Heart left ventricle (tissue), 16 donors: ENCODE measurements around the gene ZMIZ1. TPM values are rescaled to one million over a fixed set of nuclear protein-coding genes. Genes with fewer than 3 reads are reported as not detected.

Experiments
- ATAC-seq, 4 donors: fragments of 200-7000 bp; cut with Tn5 transposase; one replicate each; pipeline ENCODE4 v1.9.1; 2020 to 2022; ENCODE audit warnings: moderate library complexity in 4 of 4, mild to moderate bottlenecking in 3 of 4, moderate number of reproducible peaks in 1 of 4
- DNase-seq, 5 donors: peaks; one replicate each; pipeline ENCODE4 v3.0.0-alpha.2; 2020
- H3K27ac ChIP-seq, 12 donors: fragments of 200-600 bp; sonication (generic) in 4 of 12; one replicate each; pipeline versions ENCODE4 v1.5.0 to v1.8.0; 2016 to 2022; ENCODE audit warnings: mild to moderate bottlenecking in 2 of 12
- H3K27me3 ChIP-seq, 9 donors: fragments of 200-600 bp; sonication (generic) in 2 of 9; one replicate each; pipeline versions ENCODE4 v1.5.1 to v1.8.0; 2016 to 2022; ENCODE audit warnings: mild to moderate bottlenecking in 3 of 9
- H3K36me3 ChIP-seq, 9 donors: fragments of 200-600 bp; sonication (generic) in 2 of 9; one replicate each; pipeline versions ENCODE4 v1.5.0 to v1.8.0; 2018 to 2022; ENCODE audit warnings: mild to moderate bottlenecking in 2 of 9
- H3K4me1 ChIP-seq, 12 donors: fragments of 200-600 bp; sonication (generic) in 4 of 12; one replicate each; pipeline versions ENCODE4 v1.5.0 to v1.8.0; 2016 to 2022; ENCODE audit warnings: mild to moderate bottlenecking in 3 of 12
- H3K4me3 ChIP-seq, 12 donors: fragments of 200-600 bp; sonication (generic) in 4 of 12; one replicate each; pipeline versions ENCODE4 v1.5.0 to v1.8.0; 2017 to 2022; ENCODE audit warnings: mild to moderate bottlenecking in 9 of 12, moderate library complexity in 4 of 12
- H3K9me3 ChIP-seq, 12 donors: fragments of 200-600 bp; sonication (generic) in 4 of 12; one replicate each; pipeline versions ENCODE4 v1.5.0 to v1.8.0; 2016 to 2022; ENCODE audit warnings: mild to moderate bottlenecking in 1 of 12
- POLR2A ChIP-seq, 2 donors: fragments of 450-650 bp; IDR thresholded peaks; one replicate each; pipeline ENCODE4 v1.6.1; 2017; ENCODE audit warnings: antibody characterized with exemption in 2 of 2, mild to moderate bottlenecking in 2 of 2, moderate library complexity in 2 of 2
- WGBS, 4 donors: extraction: QIAGEN DNeasy Blood & Tissue Kit in 2 of 4; methylation state at CpG; one replicate each; pipeline versions ENCODE4 v1.1.5 to v1.1.7; 2013 to 2018; 5-methylcytosine and 5-hydroxymethylcytosine counted together
- intact Hi-C, 10 donors: fragments of 100-400 bp; cut with DNase I; formaldehyde crosslinking; loops; one replicate each; pipeline versions ENCODE4 v1.11.1 to v1.14.2; 2022
- polyA plus RNA-seq, 2 donors: library from polyadenylated mRNA; stranded (reverse); fragments of 200-250 nt; gene quantifications; one replicate each; pipeline ENCODE4 v1.2.3, GENCODE V29; 2013
- total RNA-seq, 9 donors: library from RNA; depleted of rRNA in 2 of 9; stranded (reverse); fragments of >200 nt in 2 of 9; fragmentation: NEBNext Ultra II Directional in 3 of 9; extraction: Animal tissue kit (Norgen Biotek cat#: 25700) in 3 of 9; gene quantifications; one replicate each; pipeline versions ENCODE4 v1.1.0 to v1.2.4, GENCODE V29; 2016 to 2023
- TF ChIP-seq, protein P1 (sequence below), 12 donors: fragments of 200-600 bp; sonication (generic) in 4 of 12; IDR thresholded peaks; one replicate each; pipeline versions ENCODE4 v1.5.0 to v1.8.0; 2018 to 2022; ENCODE audit warnings: antibody characterized with exemption in 12 of 12, mild to moderate bottlenecking in 5 of 12
- donor health status: ischemic (EF 13 %, LVEDD 7.1; RV severe dilation, severe dysfunction).
- donor health status: healthy with polysubstance abuse.
- donor health status: DM: no; HTN: yes; CAD: no.
- donor health status: DM: no; HTN: no; CAD: no.
- donor health status: ischemic (EF 25% LVEDD 6.9; RV normal size, moderate dysfunction).
- donor health status: ischemic (EF 25% LVEDD 5.7; RV mildly dilated, moderate dysfunction).
- donor health status: healthy.
- donor health status: DM: yes; HTN: yes; CAD: no.
- donor health status: ischemic (EF 35%, LVEDD 5.7; RV mildly dilated, moderate dysfunction).
- donor health status: nonischemic (EF 11% LVEDD 7.7; RV severe dilation, severe dysfunction).
- donor health status: DM: yes; HTN: yes; CAD: no.
- donor health status: PGD.
- donor health status: ischemic (EF 29% LVEDD 5.4; RV normal size, mild dysfunction).
- donor health status: nonischemic (EF 23%, LVEDD 6.1; RV moderate dilation, normal function).

Gene ZMIZ1
- total and polyA plus RNA-seq, 11 donors = 19.7 to 75.4 (median 49.2) TPM

DNA sequence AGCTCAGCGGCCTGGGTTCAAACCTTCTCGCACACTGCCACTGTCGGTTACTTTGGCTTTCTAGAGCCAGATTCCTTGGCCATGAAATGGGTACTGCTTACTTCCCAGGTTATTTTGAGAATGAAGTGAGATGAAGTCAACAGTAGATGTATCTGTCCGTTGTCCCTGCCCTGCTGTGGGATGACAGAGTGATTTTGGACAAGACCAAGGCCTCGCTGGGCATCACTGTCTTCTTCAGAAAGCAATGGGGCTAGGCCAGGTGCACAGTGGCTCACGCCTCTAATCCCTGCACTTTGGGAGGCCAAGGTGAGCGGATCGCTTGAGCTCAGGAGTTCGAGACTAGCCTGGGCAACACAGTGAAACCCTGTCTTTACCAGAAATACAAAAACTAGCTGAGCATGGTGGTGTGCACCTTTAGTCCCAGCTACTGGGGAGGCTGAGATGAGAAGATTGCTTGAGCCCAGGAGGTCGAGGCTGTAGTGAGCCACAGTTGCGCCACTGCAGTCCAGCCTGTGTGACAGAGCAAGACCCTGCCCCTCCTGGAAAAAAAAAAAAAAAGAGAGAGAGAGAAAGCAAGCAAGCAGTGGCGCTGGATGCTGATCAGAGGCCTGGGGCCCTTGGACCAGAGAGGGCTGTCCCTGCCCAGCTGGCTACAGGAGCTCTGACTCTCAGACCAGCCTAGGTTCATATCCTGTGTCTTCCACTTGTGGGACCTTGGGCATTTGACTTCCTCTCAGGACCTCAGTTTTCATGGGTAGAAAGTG, 25.8 kb downstream of the ZMIZ1 start:
- H3K27me3 ChIP-seq = no peaks in the 10 kb centered on the region
- DNase-seq (no peak), ATAC-seq (peak in 3 of 4 donors; percentile 18 to 34 (median 28))
- TF ChIP-seq POLR2A (IDR thresholded peaks at IDR 0.05) = no peak
- TF ChIP-seq, protein P1, sequence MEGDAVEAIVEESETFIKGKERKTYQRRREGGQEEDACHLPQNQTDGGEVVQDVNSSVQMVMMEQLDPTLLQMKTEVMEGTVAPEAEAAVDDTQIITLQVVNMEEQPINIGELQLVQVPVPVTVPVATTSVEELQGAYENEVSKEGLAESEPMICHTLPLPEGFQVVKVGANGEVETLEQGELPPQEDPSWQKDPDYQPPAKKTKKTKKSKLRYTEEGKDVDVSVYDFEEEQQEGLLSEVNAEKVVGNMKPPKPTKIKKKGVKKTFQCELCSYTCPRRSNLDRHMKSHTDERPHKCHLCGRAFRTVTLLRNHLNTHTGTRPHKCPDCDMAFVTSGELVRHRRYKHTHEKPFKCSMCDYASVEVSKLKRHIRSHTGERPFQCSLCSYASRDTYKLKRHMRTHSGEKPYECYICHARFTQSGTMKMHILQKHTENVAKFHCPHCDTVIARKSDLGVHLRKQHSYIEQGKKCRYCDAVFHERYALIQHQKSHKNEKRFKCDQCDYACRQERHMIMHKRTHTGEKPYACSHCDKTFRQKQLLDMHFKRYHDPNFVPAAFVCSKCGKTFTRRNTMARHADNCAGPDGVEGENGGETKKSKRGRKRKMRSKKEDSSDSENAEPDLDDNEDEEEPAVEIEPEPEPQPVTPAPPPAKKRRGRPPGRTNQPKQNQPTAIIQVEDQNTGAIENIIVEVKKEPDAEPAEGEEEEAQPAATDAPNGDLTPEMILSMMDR (IDR thresholded peaks at IDR 0.05) = no peak
- H3K36me3 ChIP-seq = peaks cover 0 to 3% (median 0%) of the 10 kb centered on the region in 9 donors
- peak overlapping the region in 3 of 12 donors; percentile 1 to 26 (median 16) for H3K4me3 ChIP-seq
- no peaks in the 10 kb centered on the region for H3K9me3 ChIP-seq
- intact Hi-C loops = no loop called here
- H3K27ac ChIP-seq = peak overlapping the region; percentile 67 to 96 (median 78)
- H3K4me1 ChIP-seq = peaks cover 16 to 100% (median 94%) of the 10 kb centered on the region in 12 donors
- 64 to 68% (median 66%) methylated on average over 12 of the region's 12 CpGs for WGBS, 4 donors

DNA sequence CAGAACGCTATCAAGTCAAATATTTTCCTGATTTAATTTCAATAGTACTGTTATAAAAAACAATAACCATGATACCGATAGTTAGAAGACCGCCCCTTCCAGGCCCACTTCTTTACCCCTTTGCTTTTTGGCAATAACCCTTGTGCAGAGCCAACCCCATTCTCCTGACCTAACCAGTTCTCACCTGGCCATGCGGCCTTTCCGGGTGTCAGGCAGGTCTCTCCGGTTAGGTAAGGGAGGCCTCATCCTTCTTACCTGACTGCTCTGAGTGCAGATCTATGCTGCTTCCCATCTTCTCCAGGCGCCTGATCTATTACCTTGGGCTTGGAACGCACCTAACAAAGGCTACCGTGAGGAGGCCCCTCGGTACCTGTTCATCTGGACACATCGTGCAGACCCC, 26.6 kb downstream of the ZMIZ1 start:
- Histone ChIP-seq H3K36me3 (peaks cover 0 to 3% (median 0%) of the 10 kb centered on the region in 9 donors), H3K4me3 (no peak overlapping the region), H3K9me3 (no peaks in the 10 kb centered on the region), H3K27ac (peak overlapping the region in 11 of 12 donors; percentile 36 to 96 (median 76)), H3K27me3 (no peaks in the 10 kb centered on the region), H3K4me1 (peaks cover 20 to 100% (median 95%) of the 10 kb centered on the region in 12 donors)
- 87 to 93% (median 92%) methylated on average over 11 of the region's 11 CpGs for WGBS, 4 donors
- no peak for DNase-seq
- intact Hi-C loops = no loop called here
- no peak for ATAC-seq
- TF ChIP-seq, protein P1 (IDR thresholded peaks at IDR 0.05) = no peak
- no peak for TF ChIP-seq POLR2A (IDR thresholded peaks at IDR 0.05)

DNA sequence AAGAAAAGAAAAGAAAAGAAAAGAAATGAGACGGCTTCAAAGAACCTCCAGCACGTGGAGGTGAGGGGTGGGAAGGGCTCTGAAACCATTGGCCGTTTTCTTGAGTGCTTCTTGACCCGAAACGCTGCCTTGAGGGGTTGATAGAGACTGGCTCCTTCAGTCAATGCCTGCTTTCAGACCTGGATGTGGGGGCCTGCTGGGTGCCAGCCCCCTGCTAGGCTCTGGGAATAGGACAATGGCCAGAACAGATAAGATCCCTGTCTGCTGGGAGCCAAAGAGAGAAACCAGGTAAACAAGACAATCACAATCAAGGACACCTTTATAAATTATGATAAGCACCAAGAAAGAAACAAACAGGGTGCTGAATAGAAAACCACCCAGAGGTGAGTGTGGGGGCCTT, 27.7 kb downstream of the ZMIZ1 start:
- peaks cover 30 to 100% (median 95%) of the 10 kb centered on the region in 12 donors for H3K4me1 ChIP-seq
- TF ChIP-seq POLR2A (IDR thresholded peaks at IDR 0.05) = no peak
- TF ChIP-seq, protein P1 (IDR thresholded peaks at IDR 0.05) = no peak
- ATAC-seq (no peak), DNase-seq (no peak)
- no peaks in the 10 kb centered on the region for H3K9me3 ChIP-seq
- peak overlapping the region in 10 of 12 donors; percentile 30 to 94 (median 68) for H3K27ac ChIP-seq
- peaks cover 0 to 3% (median 0%) of the 10 kb centered on the region in 9 donors for H3K36me3 ChIP-seq
- WGBS, 4 donors = 84 to 89% (median 86%) methylated on average over 5 of the region's 5 CpGs
- intact Hi-C loops = no loop called here
- H3K27me3 ChIP-seq = no peaks in the 10 kb centered on the region
- no peak overlapping the region for H3K4me3 ChIP-seq

- no peak for TF ChIP-seq POLR2A (IDR thresholded peaks at IDR 0.05)
- H3K9me3 ChIP-seq = no peaks in the 10 kb centered on the region
- H3K27me3 ChIP-seq = no peaks in the 10 kb centered on the region
- ATAC-seq (peak in 2 of 4 donors; percentile 3 to 21), DNase-seq (peak in 3 of 5 donors; percentile 52 to 61 (median 57))
- H3K4me3 ChIP-seq = no peak overlapping the region
- 31 to 44% (median 40%) methylated on average over 9 to 11 of the region's 11 CpGs for WGBS, 4 donors
- intact Hi-C loops = no loop called here
- peaks cover 38 to 100% (median 96%) of the 10 kb centered on the region in 12 donors for H3K4me1 ChIP-seq
- H3K27ac ChIP-seq = peak overlapping the region in 10 of 12 donors; percentile 38 to 94 (median 68)
- peaks cover 0 to 3% (median 0%) of the 10 kb centered on the region in 9 donors for H3K36me3 ChIP-seq
Measured at GRCh38 chr10:79097021-79097872, 28.5 kb downstream of the ZMIZ1 start.
